WTC11 (cell line): ENCODE measurements around the gene LAMC2.

Experiments used
- ESRRA ChIP-seq: sonication (generic); formaldehyde crosslinking; IDR thresholded peaks from 2 replicates; pipeline ENCODE4 v1.8.1; 2022; ENCODE audit warnings: mild to moderate bottlenecking, missing genetic modification reagents, borderline replicate concordance
- FOXP1 ChIP-seq: sonication (generic); formaldehyde crosslinking; IDR thresholded peaks from 2 replicates; pipeline ENCODE4 v1.8.0; 2022; ENCODE audit warnings: missing genetic modification reagents, mild to moderate bottlenecking, moderate library complexity, borderline replicate concordance
- JUN ChIP-seq: sonication (generic); formaldehyde crosslinking; IDR thresholded peaks from 2 replicates; pipeline ENCODE4 v1.8.0; 2023; ENCODE audit warnings: mild to moderate bottlenecking, missing genetic modification reagents
- MAX ChIP-seq: sonication (generic); formaldehyde crosslinking; IDR thresholded peaks from 2 replicates; pipeline ENCODE4 v1.8.0; 2022; ENCODE audit warnings: mild to moderate bottlenecking, missing genetic modification reagents
- NFE2L1 ChIP-seq: sonication (generic); formaldehyde crosslinking; IDR thresholded peaks from 2 replicates; pipeline ENCODE4 v1.8.1; 2023; ENCODE audit warnings: missing genetic modification reagents
- NFYB ChIP-seq: sonication (generic); formaldehyde crosslinking; conservative IDR thresholded peaks from 2 replicates; pipeline ENCODE4 v1.8.0; 2022; ENCODE audit warnings: low read depth, missing genetic modification reagents
- NR2C2 ChIP-seq: sonication (generic); formaldehyde crosslinking; IDR thresholded peaks from 2 replicates; pipeline ENCODE4 v1.8.0; 2022; ENCODE audit warnings: mild to moderate bottlenecking, missing genetic modification reagents
- PRRX2 ChIP-seq: fragments of 250-450 bp; sonication (Bioruptor Pico); IDR thresholded peaks from 2 replicates; pipeline ENCODE4 v1.8.0; 2021; ENCODE audit warnings: mild to moderate bottlenecking
- SP1 ChIP-seq: sonication (generic); formaldehyde crosslinking; conservative IDR thresholded peaks from 2 replicates; pipeline ENCODE4 v1.8.1; 2022; ENCODE audit warnings: missing genetic modification reagents
- USF1 ChIP-seq: sonication (generic); formaldehyde crosslinking; IDR thresholded peaks from 2 replicates; pipeline ENCODE4 v1.8.0; 2022; ENCODE audit warnings: mild to moderate bottlenecking, missing genetic modification reagents
- ZNF263 ChIP-seq: sonication (generic); formaldehyde crosslinking; IDR thresholded peaks from 2 replicates; pipeline ENCODE4 v1.8.1; 2022; ENCODE audit warnings: low read depth, mild to moderate bottlenecking, moderate library complexity, missing genetic modification reagents
- TF ChIP-seq, protein P1 (sequence below): fragments of 200-600 bp; IDR thresholded peaks from 2 replicates; pipeline ENCODE4 v1.8.0; 2022; ENCODE audit warnings: antibody characterized with exemption
- TF ChIP-seq, protein P2 (sequence below): sonication (generic); formaldehyde crosslinking; IDR thresholded peaks from 2 replicates; pipeline ENCODE4 v1.8.1; 2023; ENCODE audit warnings: mild to moderate bottlenecking, missing genetic modification reagents, moderate library complexity

GRCh38 chr1:183210681-183211080 is 24.6 kb downstream of the LAMC2 start:
- TF ChIP-seq, protein P1, sequence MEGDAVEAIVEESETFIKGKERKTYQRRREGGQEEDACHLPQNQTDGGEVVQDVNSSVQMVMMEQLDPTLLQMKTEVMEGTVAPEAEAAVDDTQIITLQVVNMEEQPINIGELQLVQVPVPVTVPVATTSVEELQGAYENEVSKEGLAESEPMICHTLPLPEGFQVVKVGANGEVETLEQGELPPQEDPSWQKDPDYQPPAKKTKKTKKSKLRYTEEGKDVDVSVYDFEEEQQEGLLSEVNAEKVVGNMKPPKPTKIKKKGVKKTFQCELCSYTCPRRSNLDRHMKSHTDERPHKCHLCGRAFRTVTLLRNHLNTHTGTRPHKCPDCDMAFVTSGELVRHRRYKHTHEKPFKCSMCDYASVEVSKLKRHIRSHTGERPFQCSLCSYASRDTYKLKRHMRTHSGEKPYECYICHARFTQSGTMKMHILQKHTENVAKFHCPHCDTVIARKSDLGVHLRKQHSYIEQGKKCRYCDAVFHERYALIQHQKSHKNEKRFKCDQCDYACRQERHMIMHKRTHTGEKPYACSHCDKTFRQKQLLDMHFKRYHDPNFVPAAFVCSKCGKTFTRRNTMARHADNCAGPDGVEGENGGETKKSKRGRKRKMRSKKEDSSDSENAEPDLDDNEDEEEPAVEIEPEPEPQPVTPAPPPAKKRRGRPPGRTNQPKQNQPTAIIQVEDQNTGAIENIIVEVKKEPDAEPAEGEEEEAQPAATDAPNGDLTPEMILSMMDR, result no peak
- TF ChIP-seq FOXP1 (CRISPR knock-in tag) (no peak), ZNF263 (no peak), JUN (CRISPR knock-in tag) (no peak), NR2C2 (CRISPR knock-in tag) (no peak), PRRX2 (CRISPR knock-in tag) (no peak), NFYB (no peak), MAX (CRISPR knock-in tag) (no peak), SP1 (CRISPR knock-in tag) (no peak), USF1 (CRISPR knock-in tag) (no peak), ESRRA (no peak), NFE2L1 (CRISPR knock-in tag) (no peak)
- TF ChIP-seq, protein P2, sequence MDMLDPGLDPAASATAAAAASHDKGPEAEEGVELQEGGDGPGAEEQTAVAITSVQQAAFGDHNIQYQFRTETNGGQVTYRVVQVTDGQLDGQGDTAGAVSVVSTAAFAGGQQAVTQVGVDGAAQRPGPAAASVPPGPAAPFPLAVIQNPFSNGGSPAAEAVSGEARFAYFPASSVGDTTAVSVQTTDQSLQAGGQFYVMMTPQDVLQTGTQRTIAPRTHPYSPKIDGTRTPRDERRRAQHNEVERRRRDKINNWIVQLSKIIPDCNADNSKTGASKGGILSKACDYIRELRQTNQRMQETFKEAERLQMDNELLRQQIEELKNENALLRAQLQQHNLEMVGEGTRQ, result no peak
